ENCODE data around the gene ZNF71.

The ZNF71 gene

GRCh38 chr19:56572589-56572988 lies 22.5 kb upstream of the ZNF71 start:
- no peak for DNase-seq (ENCODE audit: low read depth)
- no peak for TF ChIP-seq CTCF (IDR thresholded peaks at IDR 0.05; ENCODE audit: control insufficient read depth, insufficient read depth, low read depth, low read length, missing control alignments)
- no peak overlapping the region for H3K4me3 ChIP-seq (ENCODE audit: control insufficient read depth, low read depth, low read length)

- no peak for DNase-seq (ENCODE audit: low read depth)
Measured at GRCh38 chr19:56573914-56574313, 21.2 kb upstream of the ZNF71 start.

GRCh38 chr19:56577719-56578602 lies 17.1 kb upstream of the ZNF71 start:
- no peak for TF ChIP-seq CTCF (IDR thresholded peaks at IDR 0.05; ENCODE audit: control insufficient read depth, insufficient read depth, low read depth, low read length, missing control alignments)
- DNase-seq (ENCODE audit: low read depth), result no peak
- H3K4me3 ChIP-seq (ENCODE audit: control insufficient read depth, low read depth, low read length), result no peak overlapping the region

More at GRCh38 chr19:56573914-56574313, 21.2 kb upstream of the ZNF71 start:
- no peak overlapping the region for H3K4me3 ChIP-seq (ENCODE audit: control insufficient read depth, low read depth, low read length)
- no peak for TF ChIP-seq CTCF (IDR thresholded peaks at IDR 0.05; ENCODE audit: control insufficient read depth, insufficient read depth, low read depth, low read length, missing control alignments)

- no peak for TF ChIP-seq CTCF (IDR thresholded peaks at IDR 0.05; ENCODE audit: control insufficient read depth, insufficient read depth, low read depth, low read length, missing control alignments)
- H3K4me3 ChIP-seq (ENCODE audit: control insufficient read depth, low read depth, low read length), result peak overlapping the region; percentile 70
- DNase-seq (ENCODE audit: low read depth), result no peak
Measured at GRCh38 chr19:56594446-56594782, 688 bp upstream of the ZNF71 start.

- DNase-seq (ENCODE audit: low read depth), result no peak
- H3K4me3 ChIP-seq (ENCODE audit: control insufficient read depth, low read depth, low read length), result peak overlapping the region; percentile 70
- TF ChIP-seq CTCF (IDR thresholded peaks at IDR 0.05; ENCODE audit: control insufficient read depth, insufficient read depth, low read depth, low read length, missing control alignments), result no peak
Measured at GRCh38 chr19:56595548-56595899, 422 bp downstream of the ZNF71 start.

GRCh38 chr19:56596676-56597075 lies 1.6 kb downstream of the ZNF71 start:
- H3K4me3 ChIP-seq (ENCODE audit: control insufficient read depth, low read depth, low read length), result no peak overlapping the region
- no peak for TF ChIP-seq CTCF (IDR thresholded peaks at IDR 0.05; ENCODE audit: control insufficient read depth, insufficient read depth, low read depth, low read length, missing control alignments)
- DNase-seq (ENCODE audit: low read depth), result no peak

Data from AG09309 (cell line).